Smooth muscle cell (in vitro differentiated cells): ENCODE data around the gene BTBD17. TPM values are rescaled to one million over a fixed set of nuclear protein-coding genes. Genes with fewer than 3 reads are reported as not detected.

Experiments
- DNase-seq: peaks from one replicate; lab custom pipeline; 2025; ENCODE audit not compliant: unreplicated experiment; lab: John Stamatoyannopoulos, UW
- H2AFZ ChIP-seq: fragments of 200-600 bp; sonication (generic); 2 replicates; pipeline ENCODE4 v1.6.0; 2016; ENCODE audit warnings: antibody characterized with exemption, low read depth, mild to moderate bottlenecking
- H3F3A ChIP-seq: fragments of 200-600 bp; sonication (generic); 2 replicates; pipeline ENCODE4 v1.6.0; 2017; ENCODE audit warnings: antibody characterized with exemption, low read depth
- H3K27ac ChIP-seq: fragments of 200-600 bp; sonication (generic); 2 replicates; pipeline ENCODE4 v1.5.1; 2016; ENCODE audit warnings: low read depth, mild to moderate bottlenecking
- H3K27me3 ChIP-seq: fragments of 200-600 bp; sonication (generic); 2 replicates; pipeline ENCODE4 v1.6.1; 2016; ENCODE audit warnings: low read depth, mild to moderate bottlenecking
- H3K36me3 ChIP-seq: fragments of 200-600 bp; sonication (generic); 2 replicates; pipeline ENCODE4 v1.5.1; 2016; ENCODE audit warnings: low read depth
- H3K4me1 ChIP-seq: fragments of 200-600 bp; sonication (generic); 2 replicates; pipeline ENCODE4 v1.5.1; 2016; ENCODE audit warnings: low read depth
- H3K4me2 ChIP-seq: fragments of 200-600 bp; sonication (generic); 2 replicates; pipeline ENCODE4 v1.6.0; 2016; ENCODE audit warnings: mild to moderate bottlenecking
- H3K4me3 ChIP-seq: fragments of 200-600 bp; sonication (generic); 2 replicates; pipeline ENCODE4 v1.5.1; 2016; ENCODE audit warnings: mild to moderate bottlenecking
- H3K79me2 ChIP-seq: fragments of 200-600 bp; sonication (generic); 2 replicates; pipeline ENCODE4 v1.6.0; 2016; ENCODE audit warnings: low read depth, mild to moderate bottlenecking
- H3K9ac ChIP-seq: fragments of 200-600 bp; sonication (generic); 2 replicates; pipeline ENCODE4 v1.6.0; 2016; ENCODE audit warnings: low read depth
- H3K9me3 ChIP-seq: fragments of 200-600 bp; sonication (generic); replicated peaks from 2 replicates; pipeline ENCODE4 v1.5.1; 2016; ENCODE audit warnings: low read depth
- H4K20me1 ChIP-seq: fragments of 200-600 bp; sonication (generic); 2 replicates; pipeline ENCODE4 v1.6.0; 2016; ENCODE audit warnings: low read depth
- CTCF ChIP-seq: fragments of 200-600 bp; sonication (generic); IDR thresholded peaks from 2 replicates; pipeline ENCODE4 v1.5.1; 2017; ENCODE audit warnings: borderline replicate concordance, mild to moderate bottlenecking, antibody characterized with exemption; ENCODE audit not compliant: insufficient read depth, poor library complexity, severe bottlenecking
- WGBS: methylation state at CpG from one replicate; pipeline ENCODE4 v1.1.7; 2016; ENCODE audit warnings: low lambda C conversion rate; 5-methylcytosine and 5-hydroxymethylcytosine counted together
- polyA plus RNA-seq: library from polyadenylated mRNA; unstranded; fragments of >200 nt; fragmentation: Nextera tagmentation; extraction: Ambion mirVana; gene quantifications from 2 replicates; pipeline ENCODE4 v1.2.1, GENCODE V29; 2016
- total RNA-seq: library from RNA; depleted of rRNA; stranded (reverse); fragments of >200 nt; gene quantifications from 2 replicates; pipeline ENCODE4 v1.2.3, GENCODE V29; 2014

BTBD17 gene
- total and polyA plus RNA-seq, 2 experiments from 2014 or later, result not detected

- WGBS, result 50% methylated on average over 7 of the region's 7 CpGs
- no peaks in the 10 kb centered on the region for H3K9me3 ChIP-seq
- H3F3A ChIP-seq, result no peaks in the 10 kb centered on the region
- H3K9ac ChIP-seq, result no peak overlapping the region
- H3K27ac ChIP-seq, result no peak overlapping the region
- no peaks in the 10 kb centered on the region for H3K79me2 ChIP-seq
- no peak overlapping the region for H3K4me3 ChIP-seq
- no peaks in the 10 kb centered on the region for H4K20me1 ChIP-seq
- no peak overlapping the region for H3K4me2 ChIP-seq
- TF ChIP-seq CTCF, result no peak
- DNase-seq, result no peak
- H3K36me3 ChIP-seq, result no peaks in the 10 kb centered on the region
- H2AFZ ChIP-seq, result no peak overlapping the region
- H3K4me1 ChIP-seq, result no peaks in the 10 kb centered on the region
- H3K27me3 ChIP-seq, result no peaks in the 10 kb centered on the region
These were observed 42.5 kb upstream of the BTBD17 start for GRCh38 chr17:74404218-74404617.

DNA sequence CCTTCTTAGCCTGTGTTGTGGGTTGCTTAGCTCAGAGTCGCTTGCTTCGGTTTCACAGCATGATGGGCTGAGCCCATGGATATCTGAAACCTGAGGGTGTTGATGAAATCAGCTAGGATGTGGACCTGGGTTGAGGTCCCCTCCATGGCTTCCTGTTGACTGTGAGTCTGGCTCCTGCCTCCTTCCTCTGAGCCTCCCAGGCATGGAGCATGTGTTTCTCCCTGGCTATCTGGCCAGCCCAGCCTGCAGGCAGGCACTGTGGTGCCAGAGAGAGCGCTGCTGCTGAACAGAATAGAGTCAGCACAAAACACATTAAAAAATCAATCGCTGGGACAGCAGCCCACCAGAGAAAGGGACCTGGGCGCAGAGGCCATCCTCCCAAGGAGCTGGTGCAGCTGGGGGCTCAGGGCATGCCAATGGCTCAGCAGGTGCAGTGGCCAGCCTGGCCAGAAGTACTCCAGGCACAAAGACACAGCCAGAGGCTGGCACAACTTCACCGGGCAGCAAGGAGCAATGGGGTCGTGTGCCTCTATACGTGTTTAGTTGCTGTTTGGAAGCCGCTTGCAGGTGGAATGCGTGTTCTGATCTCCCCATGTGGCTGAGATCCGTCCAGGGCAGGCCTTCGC, 42.0 kb upstream of the BTBD17 start:
- H3F3A ChIP-seq, result no peaks in the 10 kb centered on the region
- no peaks in the 10 kb centered on the region for H3K27me3 ChIP-seq
- H3K79me2 ChIP-seq, result no peaks in the 10 kb centered on the region
- H3K9ac ChIP-seq, result no peak overlapping the region
- no peak overlapping the region for H3K4me3 ChIP-seq
- H3K9me3 ChIP-seq, result no peaks in the 10 kb centered on the region
- no peaks in the 10 kb centered on the region for H3K4me1 ChIP-seq
- TF ChIP-seq CTCF, result no peak
- 72% methylated on average over 12 of the region's 12 CpGs for WGBS
- H3K36me3 ChIP-seq, result no peaks in the 10 kb centered on the region
- no peak overlapping the region for H2AFZ ChIP-seq
- H3K27ac ChIP-seq, result no peak overlapping the region
- no peak overlapping the region for H3K4me2 ChIP-seq
- DNase-seq, result no peak
- no peaks in the 10 kb centered on the region for H4K20me1 ChIP-seq

DNA sequence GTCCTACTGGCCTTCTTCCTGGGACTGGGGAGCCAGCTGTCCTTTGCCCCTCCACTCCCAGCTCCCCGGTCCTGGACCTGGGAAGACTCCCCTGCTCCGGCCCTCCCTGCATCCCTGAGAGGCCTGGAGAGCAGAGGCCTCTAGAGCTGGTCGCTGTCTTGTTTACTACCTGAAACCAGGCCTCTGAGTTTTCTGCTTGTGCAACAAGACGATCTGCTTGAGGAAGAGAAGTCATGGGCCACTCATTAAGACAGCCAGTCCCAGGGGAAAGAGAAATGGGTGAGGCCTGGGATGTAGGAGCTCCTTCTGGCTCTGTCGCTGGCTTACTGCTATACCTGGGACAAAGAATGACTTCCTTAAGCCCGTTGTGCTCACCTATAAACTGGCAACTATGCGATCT, 40.4 kb upstream of the BTBD17 start:
- Histone ChIP-seq H3K27me3 (no peaks in the 10 kb centered on the region), H4K20me1 (no peaks in the 10 kb centered on the region), H3K9me3 (no peaks in the 10 kb centered on the region), H2AFZ (no peak overlapping the region), H3K4me3 (no peak overlapping the region), H3K79me2 (no peaks in the 10 kb centered on the region), H3K9ac (no peak overlapping the region), H3K4me1 (no peaks in the 10 kb centered on the region), H3F3A (no peaks in the 10 kb centered on the region), H3K27ac (no peak overlapping the region), H3K4me2 (no peak overlapping the region), H3K36me3 (no peaks in the 10 kb centered on the region)
- no peak for TF ChIP-seq CTCF
- WGBS, result 87% methylated on average over 7 of the region's 7 CpGs
- DNase-seq, result no peak

DNA sequence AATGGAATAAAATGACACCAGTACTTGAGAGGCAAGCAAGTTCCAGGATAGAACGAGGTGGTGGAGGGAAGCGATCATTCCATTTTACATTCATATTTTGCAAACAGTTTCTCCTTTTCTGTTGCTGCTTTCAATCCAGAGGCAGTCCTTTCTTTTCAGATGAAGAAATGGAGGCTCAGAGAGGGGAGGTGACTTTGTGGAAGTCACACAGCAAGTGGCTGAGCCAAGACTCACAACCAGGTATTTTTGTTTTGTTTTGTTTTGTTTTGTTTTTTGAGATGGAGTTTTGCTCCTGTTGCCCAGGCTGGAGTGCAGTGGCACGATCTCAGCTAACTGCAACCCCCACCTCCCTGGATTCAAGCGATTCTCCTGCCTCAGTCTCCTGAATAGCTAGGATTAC, 34.9 kb upstream of the BTBD17 start:
- no peak overlapping the region for H3K27ac ChIP-seq
- no peak overlapping the region for H3K4me2 ChIP-seq
- H3K27me3 ChIP-seq, result no peaks in the 10 kb centered on the region
- WGBS, result 88% methylated on average over 4 of the region's 4 CpGs
- peaks cover under 1% of the 10 kb centered on the region for H3K4me1 ChIP-seq
- H2AFZ ChIP-seq, result no peak overlapping the region
- no peaks in the 10 kb centered on the region for H3K9me3 ChIP-seq
- TF ChIP-seq CTCF, result no peak
- H4K20me1 ChIP-seq, result no peaks in the 10 kb centered on the region
- H3K36me3 ChIP-seq, result no peaks in the 10 kb centered on the region
- H3K4me3 ChIP-seq, result no peak overlapping the region
- DNase-seq, result no peak
- no peak overlapping the region for H3K9ac ChIP-seq
- no peaks in the 10 kb centered on the region for H3K79me2 ChIP-seq
- peaks cover 4% of the 10 kb centered on the region for H3F3A ChIP-seq
